ENCODE data around the gene CYB5D1. TPM values are rescaled to one million over a fixed set of nuclear protein-coding genes. Genes with fewer than 3 reads are reported as not detected.

Gene CYB5D1
- total and polyA plus RNA-seq, 2 of the 8 experiments (the other 6 are each of a cell fraction or from before 2014, with no cell fraction given), result 11.0 to 18.0 TPM

DNA sequence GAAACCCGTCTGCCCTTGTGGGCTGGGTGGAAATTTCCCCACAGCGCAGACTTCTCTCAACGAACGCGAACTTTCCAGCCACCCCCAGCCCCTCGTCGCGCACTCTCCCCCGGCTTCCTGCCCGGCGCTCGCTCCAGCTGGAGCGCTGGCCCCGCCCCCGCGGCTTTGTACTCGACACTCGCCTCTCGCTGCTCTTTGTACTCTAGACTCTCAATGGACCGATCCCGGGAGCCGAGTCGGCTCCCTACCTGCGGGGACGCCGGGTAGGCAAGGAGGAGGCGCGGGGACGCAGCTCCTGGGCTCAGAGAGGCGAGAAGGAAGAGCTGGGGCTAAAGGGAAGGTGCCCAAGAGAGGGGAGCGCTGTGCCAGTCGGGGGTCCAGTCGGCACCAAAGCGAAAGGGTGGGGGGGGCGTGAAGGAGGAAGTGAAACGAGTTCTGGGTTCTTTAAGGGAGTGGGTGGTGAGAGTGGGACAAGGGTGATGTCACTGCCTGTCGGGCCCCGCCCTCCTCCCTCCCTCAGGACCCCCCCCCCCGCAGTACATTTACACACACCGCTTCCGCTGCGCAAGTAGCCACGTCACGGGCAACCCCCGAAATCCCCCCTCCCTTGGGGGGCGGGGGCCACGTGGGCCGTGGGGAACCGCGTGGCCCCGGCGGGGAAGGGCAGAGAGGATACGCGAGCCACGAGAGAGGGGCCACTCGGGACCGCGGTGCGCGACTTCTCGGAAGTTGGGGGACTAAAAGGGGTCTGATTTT is 14.1 kb upstream of the CYB5D1 start (continued):
- TF ChIP-seq EP300 (IDR thresholded peaks at IDR 0.05; ENCODE audit: borderline replicate concordance in 1 of 2, low read depth in 2 of 2, low read length in 2 of 2) (no peak), RFX5 (IDR thresholded peaks at IDR 0.05; ENCODE audit: borderline replicate concordance, low read depth, low read length) (no peak), CHD2 (IDR thresholded peaks at IDR 0.05; ENCODE audit: low read length) (no peak), BACH1 (IDR thresholded peaks at IDR 0.05; ENCODE audit: low read length) (peak; percentile 64; the same call in 1 of the 2 replicates), KDM4A (IDR thresholded peaks at IDR 0.05; ENCODE audit: low read depth, low read length, severe bottlenecking) (peak; percentile 15), NANOG (IDR thresholded peaks at IDR 0.05; ENCODE audit: insufficient read depth, low read depth, low read length, poor library complexity, severe bottlenecking) (peak; percentile 47), PHF8 (conservative IDR thresholded peaks at IDR 0.05; ENCODE audit: low read depth, low read length) (peak; percentile 2; the same call in 1 of the 2 replicates), SP1 (IDR thresholded peaks at IDR 0.05; ENCODE audit: low read depth, low read length) (0 out of 2 replicates have a peak, but pooled peaks have one; percentile 8), GABPA (IDR thresholded peaks at IDR 0.05; ENCODE audit: borderline replicate concordance, insufficient read depth, low read length) (no peak), BRCA1 (IDR thresholded peaks at IDR 0.05; ENCODE audit: low read depth, low read length) (no peak), SIRT6 (IDR thresholded peaks at IDR 0.05; ENCODE audit: low read length) (no peak), EGR1 (IDR thresholded peaks at IDR 0.05; ENCODE audit: borderline replicate concordance, low read depth, low read length) (no peak), RNF2 (IDR thresholded peaks at IDR 0.05; ENCODE audit: borderline replicate concordance, low read depth, low read length, missing control alignments, poor library complexity, severe bottlenecking) (no peak), SUZ12 (IDR thresholded peaks at IDR 0.05; ENCODE audit: low read length) (no peak), EZH2 (IDR thresholded peaks at IDR 0.05; ENCODE audit: low read depth, low read length, severe bottlenecking) (peak; percentile 15), SP2 (IDR thresholded peaks at IDR 0.05; ENCODE audit: low read length) (no peak), JUN (IDR thresholded peaks at IDR 0.05; ENCODE audit: low read depth, low read length) (no peak), NRF1 (IDR thresholded peaks at IDR 0.05; ENCODE audit: low read depth, low read length) (no peak)
- TF ChIP-seq, protein P1, sequence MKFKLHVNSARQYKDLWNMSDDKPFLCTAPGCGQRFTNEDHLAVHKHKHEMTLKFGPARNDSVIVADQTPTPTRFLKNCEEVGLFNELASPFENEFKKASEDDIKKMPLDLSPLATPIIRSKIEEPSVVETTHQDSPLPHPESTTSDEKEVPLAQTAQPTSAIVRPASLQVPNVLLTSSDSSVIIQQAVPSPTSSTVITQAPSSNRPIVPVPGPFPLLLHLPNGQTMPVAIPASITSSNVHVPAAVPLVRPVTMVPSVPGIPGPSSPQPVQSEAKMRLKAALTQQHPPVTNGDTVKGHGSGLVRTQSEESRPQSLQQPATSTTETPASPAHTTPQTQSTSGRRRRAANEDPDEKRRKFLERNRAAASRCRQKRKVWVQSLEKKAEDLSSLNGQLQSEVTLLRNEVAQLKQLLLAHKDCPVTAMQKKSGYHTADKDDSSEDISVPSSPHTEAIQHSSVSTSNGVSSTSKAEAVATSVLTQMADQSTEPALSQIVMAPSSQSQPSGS (IDR thresholded peaks at IDR 0.05; ENCODE audit: low read length), result no peak

Measured in H1 (cell line).